SK-N-MC (cell line): ENCODE measurements around the gene LTBP2.

ENCODE experiments used
- EZH2 ChIP-seq: fragments of 200-600 bp; sonication (generic); IDR thresholded peaks from one replicate; pipeline ENCODE4 v1.6.1; 2017; ENCODE audit warnings: antibody characterized with exemption
- FOXP2 ChIP-seq: optimal IDR thresholded peaks from 2 replicates; pipeline ENCODE3; 2011; ENCODE audit warnings: mild to moderate bottlenecking, moderate library complexity; ENCODE audit not compliant: insufficient read depth; ENCODE audit errors: extremely low read length, control extremely low read depth
- POLR2AphosphoS5 ChIP-seq: IDR thresholded peaks from 2 replicates; pipeline ENCODE4 v1.6.1; 2012; ENCODE audit warnings: mild to moderate bottlenecking, low read depth, low read length, borderline replicate concordance

- no peak for TF ChIP-seq EZH2
- TF ChIP-seq POLR2AphosphoS5, result no peak
- no peak for TF ChIP-seq FOXP2
These were observed 35.8 kb upstream of the LTBP2 start for GRCh38 chr14:74647678-74648461.
